Endothelial cell of hepatic sinusoid (primary cell): ENCODE data around the gene NFS1.
"Not testable (repeated sequence)": the region's sequence is repeated elsewhere in the genome, so short reads cannot be mapped to it uniquely, and the experiment has no call there.

Experiments
- in situ Hi-C: cut with HindIII; loops from 2 replicates; pipeline ENCODE4 v1.10.0; 2017; ENCODE audit warnings: low sequenced_read_pairs

Gene NFS1

DNA sequence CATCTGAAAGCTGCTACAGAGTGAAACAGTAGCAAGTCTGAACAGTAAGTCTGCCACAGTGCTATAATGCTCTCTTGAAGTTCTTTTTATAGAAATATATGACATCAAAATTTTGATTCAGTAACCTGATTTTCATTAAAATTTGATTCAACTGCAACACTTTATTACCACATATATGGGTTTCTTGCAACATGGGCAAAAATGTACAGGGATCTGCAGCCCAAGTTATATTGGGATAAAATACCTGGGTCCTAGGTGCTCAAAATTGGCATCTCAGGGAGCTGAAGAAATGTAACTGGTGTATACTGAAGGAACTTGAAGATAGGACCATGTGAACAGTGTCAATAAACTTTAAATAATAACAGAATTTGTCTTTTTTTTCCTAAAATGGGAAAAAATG, 10.9 kb upstream of the NFS1 start:
- in situ Hi-C loops: no loop called here

GRCh38 chr20:35709259-35709658, 10.1 kb upstream of the NFS1 start:
- in situ Hi-C loops: no loop called here

DNA sequence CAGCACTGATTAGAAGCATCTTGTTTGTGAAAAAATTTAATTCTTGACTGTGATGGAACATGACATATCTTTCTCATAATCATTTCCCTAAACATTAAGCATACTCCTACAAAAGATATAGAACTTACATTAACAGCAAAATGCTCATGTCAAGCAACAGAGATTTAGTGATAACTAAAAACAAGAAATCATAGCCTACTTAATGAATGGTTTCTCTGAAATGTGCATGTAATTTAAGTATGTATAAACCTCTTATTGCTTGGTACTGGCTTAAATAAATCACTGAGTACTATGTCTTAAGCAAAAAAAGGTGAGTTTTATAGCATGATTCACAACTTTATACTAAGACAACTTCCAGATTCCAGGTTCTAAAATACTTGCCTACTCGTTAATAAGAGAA, 9.3 kb upstream of the NFS1 start:
- in situ Hi-C loops: no loop called here

- in situ Hi-C loops: not testable (repeated sequence)
Observed at GRCh38 chr20:35706591-35707529, 7.7 kb upstream of the NFS1 start.

DNA sequence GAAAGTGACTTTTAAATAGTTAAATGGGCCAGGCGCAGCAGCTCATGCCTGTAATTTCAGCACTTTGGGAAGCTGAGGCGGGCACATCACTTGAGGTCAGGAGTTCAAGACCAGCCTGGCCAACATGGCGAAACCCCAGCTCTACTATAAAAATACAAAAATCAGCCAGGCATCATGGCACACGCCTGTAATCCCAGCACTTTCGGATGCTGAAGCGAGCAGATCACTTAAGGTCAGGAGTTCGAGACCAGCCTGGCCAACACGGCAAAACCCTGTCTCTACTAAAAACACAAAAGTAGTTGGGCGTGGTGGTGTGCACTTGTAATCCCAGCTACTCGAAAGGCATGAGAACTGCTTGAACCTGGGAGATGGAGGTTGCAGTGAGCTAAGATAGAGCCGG, 6.7 kb upstream of the NFS1 start:
- in situ Hi-C loops: not testable (repeated sequence)

DNA sequence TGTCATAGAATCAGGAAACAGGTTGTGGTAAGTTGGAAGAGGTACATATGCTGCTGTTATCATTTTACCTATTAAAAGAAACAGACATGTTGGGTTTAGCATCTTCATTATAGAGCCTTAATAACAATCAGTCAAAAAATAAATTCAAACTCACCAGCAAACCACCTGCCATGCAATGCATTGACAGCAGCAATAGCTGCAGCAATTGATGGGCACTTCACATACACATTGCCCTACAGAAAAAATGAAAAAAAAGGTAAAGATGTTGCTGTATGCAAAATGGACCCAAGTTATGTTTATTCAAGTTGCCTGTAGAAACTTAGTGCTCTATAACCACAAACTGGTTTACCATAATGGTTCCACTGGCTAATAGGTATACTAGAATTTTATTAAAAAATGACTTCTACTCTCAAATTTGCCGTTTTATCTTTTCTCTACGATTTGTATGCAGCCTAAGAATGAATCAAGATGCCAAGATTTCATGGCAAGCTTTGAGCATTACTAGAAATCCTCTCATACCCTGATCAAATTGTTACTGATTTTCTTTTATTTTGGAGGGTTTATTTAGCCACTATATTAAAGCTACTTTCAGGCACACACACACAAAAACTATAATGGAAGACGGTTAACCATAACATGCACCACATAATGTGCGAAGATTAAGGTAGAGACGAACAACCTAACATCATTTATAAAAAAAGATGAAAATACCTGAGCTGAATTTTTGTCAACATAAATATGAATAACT, 5.5 kb upstream of the NFS1 start:
- in situ Hi-C loops: no loop called here

- in situ Hi-C loops: no loop called here
Observed at GRCh38 chr20:35702824-35703695, 3.9 kb upstream of the NFS1 start.

- in situ Hi-C loops: no loop called here
Observed at GRCh38 chr20:35702051-35702823, 3.1 kb upstream of the NFS1 start.

DNA sequence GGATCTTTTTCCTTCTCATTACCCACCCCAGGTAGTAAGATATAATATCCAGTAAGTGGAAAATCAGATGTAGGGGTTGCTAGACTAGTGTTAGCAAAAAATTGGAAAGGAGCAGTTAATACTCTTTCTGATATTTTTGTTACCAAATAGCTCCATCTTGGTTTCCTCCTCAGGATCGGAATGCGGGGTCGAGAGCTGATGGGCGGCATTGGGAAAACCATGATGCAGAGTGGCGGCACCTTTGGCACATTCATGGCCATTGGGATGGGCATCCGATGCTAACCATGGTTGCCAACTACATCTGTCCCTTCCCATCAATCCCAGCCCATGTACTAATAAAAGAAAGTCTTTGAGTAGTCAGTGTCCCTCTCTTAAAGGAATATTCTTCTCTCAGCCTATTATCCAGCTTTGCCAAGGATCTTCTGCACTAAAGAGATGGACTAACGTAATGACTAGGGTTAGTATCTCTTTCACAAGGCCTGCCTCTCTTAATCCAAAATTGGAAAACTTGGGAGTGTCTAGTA, 1.5 kb upstream of the NFS1 start:
- in situ Hi-C loops: no loop called here

GRCh38 chr20:35699957-35700624, 939 bp upstream of the NFS1 start:
- in situ Hi-C loops: no loop called here

DNA sequence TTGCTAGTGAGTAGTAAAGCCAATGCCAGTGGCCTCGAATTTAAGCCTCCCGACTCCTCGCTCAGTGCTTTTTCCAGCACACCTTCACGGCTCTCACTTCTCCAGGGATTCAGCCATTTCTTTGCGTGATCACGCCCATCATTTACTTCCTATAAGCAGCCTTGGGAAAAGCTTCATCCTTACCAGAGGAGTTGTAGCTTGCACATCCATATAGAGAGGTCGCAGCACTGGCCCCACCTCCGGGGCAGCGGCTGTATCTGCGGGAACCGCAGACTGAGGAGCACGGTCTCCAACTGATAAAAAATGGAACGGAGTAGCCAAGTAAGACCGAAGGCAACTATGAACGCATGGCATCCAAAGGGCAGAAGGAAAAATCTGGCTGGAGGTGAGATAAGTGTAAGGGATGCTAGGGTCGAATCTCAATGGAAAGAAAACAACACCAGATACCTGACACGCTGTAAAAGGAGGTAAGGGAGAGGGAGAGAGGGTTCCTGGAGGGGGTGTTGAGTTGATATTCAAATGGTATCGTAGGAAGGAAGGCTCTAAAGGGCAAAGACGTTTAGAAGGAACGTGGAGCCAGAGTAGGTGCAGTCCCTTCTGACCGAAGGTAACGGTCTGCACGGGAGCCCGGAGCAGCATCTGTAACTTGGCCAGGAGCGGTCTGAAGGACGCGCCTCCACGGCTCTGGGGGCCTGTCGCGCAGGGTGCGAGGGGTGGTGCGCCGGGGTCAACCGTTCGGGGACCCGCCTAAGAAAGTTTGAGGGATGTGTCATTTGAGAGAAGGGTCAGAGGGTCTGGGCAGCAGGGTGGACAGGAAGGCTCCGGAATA, 640 bp downstream of the NFS1 start:
- in situ Hi-C loops: no loop called here

DNA sequence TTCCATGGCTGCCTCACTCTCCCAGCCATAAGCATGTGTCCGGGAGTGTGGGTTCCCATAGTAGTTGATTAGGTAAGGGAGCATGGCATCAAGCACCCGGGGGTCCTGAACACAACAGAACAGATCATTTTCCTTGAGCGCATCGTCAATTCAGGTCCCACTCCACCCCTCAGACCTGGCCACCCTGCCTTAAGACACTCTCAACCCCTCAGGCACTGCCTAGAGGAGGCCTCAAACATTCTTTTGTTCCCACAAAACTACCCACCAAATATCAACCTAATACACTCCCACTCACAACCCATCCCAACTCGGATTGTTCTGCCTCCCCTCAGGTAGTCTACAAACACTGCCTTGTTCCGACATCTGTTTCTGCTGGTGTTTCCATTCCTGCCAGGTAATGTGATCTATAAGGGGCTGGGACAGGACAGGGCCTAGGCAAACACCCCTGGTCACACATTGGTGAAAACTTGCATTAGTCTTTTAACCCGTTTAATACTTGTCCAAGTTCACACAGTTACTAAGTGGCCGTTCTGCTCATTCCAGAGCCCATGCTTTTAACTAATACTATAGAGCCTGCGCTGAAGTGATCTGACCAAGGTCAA, 1.4 kb downstream of the NFS1 start:
- in situ Hi-C loops: no loop called here

DNA sequence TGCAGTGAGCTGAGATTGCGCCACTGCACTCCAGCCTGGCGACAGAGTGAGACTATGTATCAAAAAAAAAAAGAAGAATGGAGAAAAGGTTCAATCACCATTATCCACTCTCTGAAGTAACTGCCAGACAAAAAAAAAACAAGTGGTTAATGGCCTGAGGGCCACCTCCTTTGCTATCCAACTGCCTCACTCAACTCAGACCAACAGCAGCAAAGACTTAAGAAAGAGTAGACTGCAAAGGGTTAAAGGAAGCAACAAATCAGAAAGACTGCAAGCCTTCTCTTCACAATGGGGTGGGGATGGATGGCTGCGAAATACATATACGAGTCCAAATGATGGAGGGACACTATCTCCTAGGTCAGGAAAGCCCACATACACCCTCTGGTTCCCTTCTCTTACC, 3.2 kb downstream of the NFS1 start:
- in situ Hi-C loops: no loop called here

DNA sequence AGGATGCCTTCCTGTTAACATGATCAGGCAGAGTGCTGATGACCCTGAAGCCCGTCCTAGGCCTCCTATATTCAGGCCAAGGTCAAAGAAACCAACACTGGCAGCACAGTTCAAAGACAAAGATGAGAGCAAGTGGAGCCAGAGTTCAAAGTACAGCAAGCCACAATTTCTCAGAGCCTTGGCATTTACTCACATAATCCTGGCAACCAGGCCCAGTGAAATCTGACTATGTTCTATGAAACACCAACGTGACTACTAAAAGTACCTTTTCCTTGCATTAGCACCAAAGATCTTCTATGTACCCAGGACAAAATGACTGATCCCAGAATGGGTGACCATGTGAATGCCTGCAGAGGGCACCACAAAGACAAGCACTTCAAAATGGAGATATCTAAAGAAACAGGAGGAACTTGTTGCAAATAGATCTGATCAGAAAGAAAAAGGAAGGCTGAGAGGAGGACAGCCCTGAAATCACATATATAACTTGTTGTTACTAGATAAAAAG, 3.9 kb downstream of the NFS1 start:
- in situ Hi-C loops: no loop called here

GRCh38 chr20:35690265-35690664, 8.9 kb downstream of the NFS1 start:
- in situ Hi-C loops: no loop called here

DNA sequence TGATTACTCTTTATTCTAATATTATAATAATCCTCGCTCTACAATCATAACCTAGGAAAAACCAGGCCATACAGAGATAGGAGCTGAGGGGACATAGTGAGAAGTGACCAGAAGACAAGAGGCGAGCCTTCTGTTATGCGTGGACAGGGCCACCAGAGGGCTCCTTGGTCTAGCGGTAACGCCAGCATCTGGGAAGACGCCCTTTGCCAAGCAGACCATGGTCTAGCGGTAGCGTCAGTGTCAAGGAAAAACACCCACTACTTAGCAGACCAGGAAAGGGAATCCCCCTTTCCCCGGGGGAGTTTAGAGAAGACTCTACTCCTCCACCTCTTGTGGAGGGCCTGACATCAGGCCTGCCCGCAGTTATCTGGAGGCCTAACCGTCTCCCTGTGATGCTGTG, 12.3 kb downstream of the NFS1 start:
- in situ Hi-C loops: not testable (repeated sequence)

DNA sequence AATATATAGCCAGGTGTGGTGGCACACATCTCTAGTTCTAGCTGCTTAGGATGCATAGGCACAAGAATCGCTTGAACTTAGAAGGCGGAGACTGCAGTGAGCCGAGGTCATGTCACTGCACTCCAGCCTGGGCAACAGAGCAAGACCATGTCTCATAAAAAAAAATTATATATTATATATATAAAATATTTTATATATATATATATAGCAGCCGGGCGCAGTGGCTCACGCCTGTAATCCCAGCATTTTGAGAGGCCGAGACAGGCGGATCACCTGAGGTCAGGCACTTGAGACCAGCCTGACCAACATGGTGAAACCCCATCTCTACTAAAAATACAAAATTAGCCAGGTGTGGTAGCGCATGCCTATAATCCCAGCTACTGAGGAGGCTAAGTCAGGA, 13.8 kb downstream of the NFS1 start:
- in situ Hi-C loops: not testable (repeated sequence)

GRCh38 chr20:35681960-35682359, 17.2 kb downstream of the NFS1 start:
- in situ Hi-C loops: no loop called here
